Gastrocnemius medialis (tissue), 4 donors: ENCODE data around the gene AKAP6.

Experiments used
- CTCF ChIP-seq, 5 experiments: fragments of 450-650 bp in 3 of 5; fragments of 200-600 bp in 2 of 5; sonication (generic) in 2 of 5; IDR thresholded peaks in 4 of 5; conservative IDR thresholded peaks in 1 of 5; 1 replicate in 4 of 5; 2 replicates in 1 of 5; pipeline ENCODE4 v1.5.1; 2016 to 2019; ENCODE audit warnings: antibody characterized with exemption in 5 of 5, mild to moderate bottlenecking in 3 of 5, moderate library complexity in 3 of 5
- POLR2A ChIP-seq, 2 donors: fragments of 450-650 bp; IDR thresholded peaks; one replicate each; pipeline ENCODE4 v1.6.1; 2017; ENCODE audit warnings: antibody characterized with exemption in 2 of 2, mild to moderate bottlenecking in 2 of 2, moderate library complexity in 2 of 2

GRCh38 chr14:32298346-32298745 is 30.8 kb upstream of the AKAP6 start:
- TF ChIP-seq CTCF (IDR thresholded peaks at IDR 0.05 in 4 of 5, conservative IDR thresholded peaks at IDR 0.05 in 1 of 5) (no peak), POLR2A (IDR thresholded peaks at IDR 0.05) (no peak)
